Stimulated activated naive CD4-positive, alpha-beta T cell (primary cell): ENCODE measurements around the gene IRF3.
"Not testable (repeated sequence)": the region's sequence is repeated elsewhere in the genome, so short reads cannot be mapped to it uniquely, and the experiment has no call there.

Experiments used
- DNase-seq, 6 experiments: peaks; one replicate each; lab custom pipeline; 2025; lab: John Stamatoyannopoulos, UW

Gene IRF3

GRCh38 chr19:49617860-49618259, 47.8 kb downstream of the IRF3 start:
- not testable (repeated sequence) for DNase-seq

GRCh38 chr19:49616945-49617344, 48.7 kb downstream of the IRF3 start:
- no peak for DNase-seq

- DNase-seq, result no peak
These were observed 49.1 kb downstream of the IRF3 start for GRCh38 chr19:49616532-49616931.

- no peak for DNase-seq
These were observed 49.8 kb downstream of the IRF3 start for GRCh38 chr19:49615861-49616260.

- no peak for DNase-seq
These were observed 51.4 kb downstream of the IRF3 start for GRCh38 chr19:49614096-49614833.

- DNase-seq, result no peak
These were observed 52.3 kb downstream of the IRF3 start for GRCh38 chr19:49613374-49613773.
